HCT116 (cell line): ENCODE results near the gene CTIF. TPM values are rescaled to one million over a fixed set of nuclear protein-coding genes. Genes with fewer than 3 reads are reported as not detected.

Experiments used
- ATAC-seq: fragments of 200-7000 bp; cut with Tn5 transposase; 2 replicates; pipeline ENCODE4 v1.9.1; 2020; ENCODE audit warnings: mild to moderate bottlenecking, moderate library complexity
- BruUV-seq: library from RNA; stranded (reverse); fragments of 400-500 nt; replicated peaks from 2 replicates; lab custom pipeline; 2021; lab: Mats Ljungman, UMichigan
- CTCF ChIA-PET: fragments of 300-600 bp; sonication (Branson Sonifier 250); formaldehyde crosslinking; loops from one replicate; lab custom pipeline; 2021; ENCODE audit warnings: antibody characterized with exemption; lab: Charles Lee
- POLR2A ChIA-PET: fragments of 300-600, 350-600 bp; sonication (Branson Sonifier 250); formaldehyde crosslinking; loops from one replicate; lab custom pipeline; 2021; ENCODE audit warnings: antibody characterized with exemption; lab: Charles Lee
- RAD21 ChIA-PET, 2 experiments: fragments of 300-600 bp; sonication (Branson Sonifier 250); formaldehyde crosslinking; loops; one replicate each; lab custom pipeline; 2023; ENCODE audit warnings: low total read pairs in 2 of 2; ENCODE audit not compliant: uncharacterized antibody in 2 of 2, unreplicated experiment in 2 of 2, low non-redundant PET in 1 of 2; lab: Charles Lee
- DNase-seq: peaks from one replicate; pipeline ENCODE4 v3.0.0-alpha.2; 2010; ENCODE audit warnings: low read depth, low spot score
- H2AFZ ChIP-seq: fragments of 200-600 bp; shearing (Covaris generic), sonication (generic); 2 replicates; pipeline ENCODE4 v1.6.1; 2017; ENCODE audit warnings: low read depth, mixed run types, mixed read lengths, antibody characterized with exemption, low read length; ENCODE audit not compliant: poor library complexity, severe bottlenecking
- H3K27ac ChIP-seq: 2 replicates; pipeline ENCODE4 v1.5.1; 2012; ENCODE audit warnings: low read depth, low read length
- H3K27me3 ChIP-seq: fragments of 200-600 bp; sonication (generic); 2 replicates; pipeline ENCODE4 v1.6.1; 2016; ENCODE audit warnings: mixed run types, low read length, mixed read lengths; ENCODE audit not compliant: insufficient read depth
- H3K36me3 ChIP-seq, 2 experiments: fragments of 200-500 bp in 1 of 2; fragments of 200-600 bp in 1 of 2; sonication (Bioruptor generic) in 1 of 2; sonication (generic) in 1 of 2; 2 replicates each; pipeline versions ENCODE4 v1.5.1 to v1.6.1; 2014 to 2016; ENCODE audit warnings: low read length in 2 of 2, inconsistent platforms in 1 of 2, mixed read lengths in 1 of 2, mixed run types in 1 of 2; ENCODE audit not compliant: insufficient read depth in 2 of 2, control insufficient read depth in 1 of 2
- H3K4me1 ChIP-seq, 2 experiments: fragments of 200-600 bp in 1 of 2; sonication (generic) in 1 of 2; 2 replicates each; pipeline versions ENCODE4 v1.5.1 to v1.6.1; 2012 to 2017; ENCODE audit warnings: low read length in 2 of 2, inconsistent platforms in 1 of 2, mild to moderate bottlenecking in 1 of 2, mixed read lengths in 1 of 2, mixed run types in 1 of 2, moderate library complexity in 1 of 2; ENCODE audit not compliant: insufficient read depth in 2 of 2, control insufficient read depth in 1 of 2
- H3K4me2 ChIP-seq: fragments of 200-600 bp; sonication (generic); 2 replicates; pipeline ENCODE4 v1.6.1; 2017; ENCODE audit warnings: mixed run types, low read length, mixed read lengths
- H3K4me3 ChIP-seq, 2 experiments: fragments of 200-600 bp in 1 of 2; sonication (generic) in 1 of 2; replicated peaks in 1 of 2; 2 replicates each; pipeline ENCODE4 v1.5.1; 2011 to 2016; ENCODE audit warnings: low read length in 2 of 2, control low read depth in 1 of 2, low read depth in 1 of 2, mild to moderate bottlenecking in 1 of 2, mixed read lengths in 1 of 2, mixed run types in 1 of 2
- H3K79me2 ChIP-seq: fragments of 200-600 bp; sonication (generic); 2 replicates; pipeline ENCODE4 v1.6.1; 2017; ENCODE audit warnings: mild to moderate bottlenecking, mixed run types, low read length, moderate library complexity, mixed read lengths; ENCODE audit not compliant: insufficient read depth
- H3K9ac ChIP-seq: fragments of 200-600 bp; sonication (generic); 2 replicates; pipeline ENCODE4 v1.6.1; 2016; ENCODE audit warnings: low read length, mixed read lengths
- H3K9me2 ChIP-seq: fragments of 200-600 bp; sonication (generic), shearing (Covaris generic); 2 replicates; pipeline ENCODE4 v1.6.1; 2017; ENCODE audit warnings: mixed run types, mild to moderate bottlenecking, moderate library complexity; ENCODE audit not compliant: insufficient read depth
- H3K9me3 ChIP-seq, 2 experiments: fragments of 200-500 bp in 1 of 2; fragments of 200-600 bp in 1 of 2; sonication (Bioruptor generic) in 1 of 2; sonication (generic) in 1 of 2; 2 replicates each; pipeline ENCODE4 v1.6.1; 2014 to 2017; ENCODE audit warnings: low read length in 2 of 2, mixed read lengths in 2 of 2, inconsistent platforms in 1 of 2, low read depth in 1 of 2, mild to moderate bottlenecking in 1 of 2, mixed run types in 1 of 2, moderate library complexity in 1 of 2; ENCODE audit not compliant: control insufficient read depth in 1 of 2, insufficient read depth in 1 of 2
- H4K20me1 ChIP-seq: fragments of 200-600 bp; sonication (generic), shearing (Covaris generic); 2 replicates; pipeline ENCODE4 v1.6.1; 2017; ENCODE audit warnings: mixed run types, mild to moderate bottlenecking, moderate library complexity; ENCODE audit not compliant: insufficient read depth
- CBX3 ChIP-seq: IDR thresholded peaks from 2 replicates; pipeline ENCODE4 v1.6.1; 2012; ENCODE audit warnings: low read depth
- ELF1 ChIP-seq: IDR thresholded peaks from 2 replicates; pipeline ENCODE4 v1.6.1; 2012; ENCODE audit warnings: low read depth, borderline replicate concordance
- EZH2 ChIP-seq: fragments of 200-600 bp; sonication (generic); IDR thresholded peaks from 2 replicates; pipeline ENCODE4 v1.6.1; 2017; ENCODE audit warnings: antibody characterized with exemption, mixed run types
- FOSL1 ChIP-seq: IDR thresholded peaks from 2 replicates; pipeline ENCODE4 v1.6.1; 2012; ENCODE audit warnings: low read depth
- JUND ChIP-seq: IDR thresholded peaks from 2 replicates; pipeline ENCODE4 v1.6.1; 2012
- POLR2AphosphoS5 ChIP-seq: IDR thresholded peaks from 2 replicates; pipeline ENCODE4 v1.6.1; 2011; ENCODE audit warnings: mild to moderate bottlenecking, low read depth, low read length, moderate library complexity
- RAD21 ChIP-seq: IDR thresholded peaks from 2 replicates; pipeline ENCODE4 v1.6.1; 2012; ENCODE audit warnings: low read depth, mild to moderate bottlenecking
- SRF ChIP-seq: IDR thresholded peaks from 2 replicates; pipeline ENCODE4 v1.6.1; 2012; ENCODE audit warnings: low read depth
- YY1 ChIP-seq: IDR thresholded peaks from 2 replicates; pipeline ENCODE4 v1.6.1; 2011; ENCODE audit warnings: low read length, low read depth, moderate library complexity, mild to moderate bottlenecking; ENCODE audit not compliant: insufficient replicate concordance; ENCODE audit errors: extremely low read depth
- ZNF274 ChIP-seq: fragments of 200-500 bp; sonication (Bioruptor generic); IDR thresholded peaks from 2 replicates; pipeline ENCODE4 v1.6.1; 2014; ENCODE audit warnings: mild to moderate bottlenecking, low read depth, low read length, inconsistent platforms
- intact Hi-C: fragments of 100-400 bp; cut with micrococcal nuclease; formaldehyde crosslinking; loops from 2 replicates; pipeline ENCODE4 v1.10.0; 2022
- total RNA-seq: library from RNA; stranded (reverse); gene quantifications from one replicate; pipeline ENCODE4 v1.2.1, GENCODE V29; 2021; ENCODE audit not compliant: unreplicated experiment
- TF ChIP-seq, protein P1 (sequence below): IDR thresholded peaks from 2 replicates; pipeline ENCODE4 v1.6.1; 2011; ENCODE audit warnings: mild to moderate bottlenecking, low read length, moderate library complexity; ENCODE audit not compliant: insufficient replicate concordance; ENCODE audit errors: extremely low read depth
- TF ChIP-seq, protein P2 (sequence below): IDR thresholded peaks from 2 replicates; pipeline ENCODE4 v1.6.1; 2012
- TF ChIP-seq, protein P3 (sequence below), 3 experiments: fragments of 200-600 bp in 1 of 3; sonication (generic) in 1 of 3; IDR thresholded peaks in 2 of 3; conservative IDR thresholded peaks in 1 of 3; 2 replicates each; pipeline ENCODE4 v1.5.1; 2012 to 2017; ENCODE audit warnings: low read depth in 2 of 3, low read length in 2 of 3, antibody characterized with exemption in 1 of 3, borderline replicate concordance in 1 of 3, control low read depth in 1 of 3, mild to moderate bottlenecking in 1 of 3, mixed read lengths in 1 of 3, mixed run types in 1 of 3, moderate library complexity in 1 of 3; ENCODE audit not compliant: insufficient read depth in 1 of 3
- TF ChIP-seq, protein P4 (sequence below): IDR thresholded peaks from 2 replicates; pipeline ENCODE4 v1.6.1; 2012

The CTIF gene
- total RNA-seq, 1 experiment from 2014 or later = 19.7 TPM

DNA sequence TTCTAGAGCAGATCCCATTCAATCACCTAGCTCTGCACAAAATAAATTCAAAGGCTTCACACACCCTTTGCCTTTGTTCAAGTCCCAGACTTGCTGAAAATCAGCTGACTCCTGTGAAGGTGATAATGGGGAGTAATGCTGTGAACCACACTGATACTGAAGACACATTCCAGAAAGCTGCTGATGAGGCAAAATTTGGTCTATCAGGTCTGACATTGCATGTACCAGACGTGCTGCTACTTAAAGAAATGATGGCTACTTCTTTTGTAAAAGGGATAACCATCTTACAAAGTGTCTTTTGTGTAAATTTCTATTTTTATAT lies 7.8 kb upstream of the CTIF start (continued):
- TF ChIP-seq, protein P1, sequence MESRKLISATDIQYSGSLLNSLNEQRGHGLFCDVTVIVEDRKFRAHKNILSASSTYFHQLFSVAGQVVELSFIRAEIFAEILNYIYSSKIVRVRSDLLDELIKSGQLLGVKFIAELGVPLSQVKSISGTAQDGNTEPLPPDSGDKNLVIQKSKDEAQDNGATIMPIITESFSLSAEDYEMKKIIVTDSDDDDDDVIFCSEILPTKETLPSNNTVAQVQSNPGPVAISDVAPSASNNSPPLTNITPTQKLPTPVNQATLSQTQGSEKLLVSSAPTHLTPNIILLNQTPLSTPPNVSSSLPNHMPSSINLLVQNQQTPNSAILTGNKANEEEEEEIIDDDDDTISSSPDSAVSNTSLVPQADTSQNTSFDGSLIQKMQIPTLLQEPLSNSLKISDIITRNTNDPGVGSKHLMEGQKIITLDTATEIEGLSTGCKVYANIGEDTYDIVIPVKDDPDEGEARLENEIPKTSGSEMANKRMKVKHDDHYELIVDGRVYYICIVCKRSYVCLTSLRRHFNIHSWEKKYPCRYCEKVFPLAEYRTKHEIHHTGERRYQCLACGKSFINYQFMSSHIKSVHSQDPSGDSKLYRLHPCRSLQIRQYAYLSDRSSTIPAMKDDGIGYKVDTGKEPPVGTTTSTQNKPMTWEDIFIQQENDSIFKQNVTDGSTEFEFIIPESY = no peak
- TF ChIP-seq ZNF274 (no peak), SRF (no peak), YY1 (no peak), JUND (no peak), RAD21 (no peak), FOSL1 (no peak), ELF1 (no peak)

DNA sequence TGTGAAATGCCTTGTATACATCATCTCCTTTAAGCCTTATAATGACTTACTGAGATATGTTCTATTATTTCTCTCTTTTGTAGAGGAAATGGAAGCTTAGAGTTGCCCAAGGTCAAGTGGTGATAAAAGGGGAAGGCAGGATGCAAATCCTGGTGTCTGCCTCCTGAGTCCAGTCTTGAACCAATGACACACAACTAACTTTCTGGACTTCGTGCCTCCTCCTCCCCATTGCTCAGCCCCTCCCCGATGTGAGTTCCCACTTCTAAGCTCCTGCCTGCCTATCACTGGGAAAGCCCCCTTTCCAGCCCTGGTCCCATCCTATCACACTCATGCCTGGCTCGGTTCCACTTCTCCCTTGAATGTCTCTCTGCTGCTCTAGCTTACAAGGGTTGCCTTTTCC lies 6.9 kb upstream of the CTIF start:
- Histone ChIP-seq H3K79me2 (no peaks in the 10 kb centered on the region), H2AFZ (no peak overlapping the region), H3K27me3 (peaks cover 2% of the 10 kb centered on the region; the same call in 1 of the 2 replicates), H3K36me3 (no peaks in the 10 kb centered on the region), H3K9me2 (no peaks in the 10 kb centered on the region), H3K27ac (no peak overlapping the region), H3K4me2 (no peak overlapping the region), H4K20me1 (no peaks in the 10 kb centered on the region), H3K9me3 (no peaks in the 10 kb centered on the region), H3K9ac (no peak overlapping the region), H3K4me1 (0 out of 4 replicates have a peak, but pooled peaks cover 0 to 3% of the 10 kb centered on the region in 2 experiments), H3K4me3 (no peak overlapping the region)
- intact Hi-C loops = loop anchor here (10.0 kb wide), 1 partner anchor 133 kb away; no protein-coding TSS in a partner anchor
- DNase-seq (no peak), ATAC-seq (no peak)
- no TSS peak for BruUV-seq
- ChIA-PET RAD21 (no interaction called here), POLR2A (no interaction called here), CTCF (no interaction called here)
- no peak for TF ChIP-seq EZH2
- no peak for TF ChIP-seq YY1
- TF ChIP-seq CBX3 = no peak
- TF ChIP-seq, protein P2, sequence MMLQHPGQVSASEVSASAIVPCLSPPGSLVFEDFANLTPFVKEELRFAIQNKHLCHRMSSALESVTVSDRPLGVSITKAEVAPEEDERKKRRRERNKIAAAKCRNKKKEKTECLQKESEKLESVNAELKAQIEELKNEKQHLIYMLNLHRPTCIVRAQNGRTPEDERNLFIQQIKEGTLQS = no peak
- TF ChIP-seq SRF = no peak
- no peak for TF ChIP-seq JUND
- TF ChIP-seq, protein P3, sequence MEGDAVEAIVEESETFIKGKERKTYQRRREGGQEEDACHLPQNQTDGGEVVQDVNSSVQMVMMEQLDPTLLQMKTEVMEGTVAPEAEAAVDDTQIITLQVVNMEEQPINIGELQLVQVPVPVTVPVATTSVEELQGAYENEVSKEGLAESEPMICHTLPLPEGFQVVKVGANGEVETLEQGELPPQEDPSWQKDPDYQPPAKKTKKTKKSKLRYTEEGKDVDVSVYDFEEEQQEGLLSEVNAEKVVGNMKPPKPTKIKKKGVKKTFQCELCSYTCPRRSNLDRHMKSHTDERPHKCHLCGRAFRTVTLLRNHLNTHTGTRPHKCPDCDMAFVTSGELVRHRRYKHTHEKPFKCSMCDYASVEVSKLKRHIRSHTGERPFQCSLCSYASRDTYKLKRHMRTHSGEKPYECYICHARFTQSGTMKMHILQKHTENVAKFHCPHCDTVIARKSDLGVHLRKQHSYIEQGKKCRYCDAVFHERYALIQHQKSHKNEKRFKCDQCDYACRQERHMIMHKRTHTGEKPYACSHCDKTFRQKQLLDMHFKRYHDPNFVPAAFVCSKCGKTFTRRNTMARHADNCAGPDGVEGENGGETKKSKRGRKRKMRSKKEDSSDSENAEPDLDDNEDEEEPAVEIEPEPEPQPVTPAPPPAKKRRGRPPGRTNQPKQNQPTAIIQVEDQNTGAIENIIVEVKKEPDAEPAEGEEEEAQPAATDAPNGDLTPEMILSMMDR (IDR thresholded peaks at IDR 0.05 in 2 of 3, conservative IDR thresholded peaks at IDR 0.05 in 1 of 3; ENCODE audit: borderline replicate concordance in 1 of 3, insufficient read depth in 1 of 3, low read depth in 2 of 3, low read length in 2 of 3) = no peak
- TF ChIP-seq, protein P4, sequence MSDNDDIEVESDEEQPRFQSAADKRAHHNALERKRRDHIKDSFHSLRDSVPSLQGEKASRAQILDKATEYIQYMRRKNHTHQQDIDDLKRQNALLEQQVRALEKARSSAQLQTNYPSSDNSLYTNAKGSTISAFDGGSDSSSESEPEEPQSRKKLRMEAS = no peak
- TF ChIP-seq ZNF274 = no peak
- TF ChIP-seq POLR2AphosphoS5 = no peak
- no peak for TF ChIP-seq ELF1
